ENCODE data around the gene HPS1. TPM values are rescaled to one million over a fixed set of nuclear protein-coding genes. Genes with fewer than 3 reads are reported as not detected.

HPS1 gene
- total RNA-seq, 2 donors from 2014 or later = 40.0 to 53.7 TPM

DNA sequence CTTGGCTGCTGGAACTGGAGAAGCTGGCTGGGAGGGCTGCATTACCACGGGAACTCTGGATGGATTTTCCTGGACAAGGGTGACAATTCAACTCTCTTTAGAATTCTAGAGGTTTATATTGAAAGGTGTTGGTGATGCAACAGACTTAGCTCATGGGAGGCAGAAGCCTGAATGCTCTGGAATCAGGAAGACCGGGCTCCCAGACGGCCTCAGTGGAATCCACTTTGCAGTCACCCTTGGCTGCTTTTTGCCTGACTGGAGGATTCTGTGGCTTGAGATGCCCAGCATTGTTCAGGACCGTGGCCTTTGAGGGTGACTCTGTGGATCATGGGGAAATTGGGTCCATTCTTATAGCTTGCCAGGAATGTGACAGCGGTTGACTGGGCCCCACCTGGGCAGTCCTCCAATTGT, 64.0 kb downstream of the HPS1 start:
- Histone ChIP-seq H3K9me3 (no peaks in the 10 kb centered on the region), H3K4me3 (no peak overlapping the region), H3K4me1 (no peaks in the 10 kb centered on the region), H3K27ac (no peak overlapping the region), H3K36me3 (replicated peaks in 1 of 2; ENCODE audit: insufficient read depth in 1 of 2, low read depth in 2 of 2) (no peaks in the 10 kb centered on the region), H3K27me3 (no peaks in the 10 kb centered on the region)
- no peak for DNase-seq
- TF ChIP-seq, protein P1, sequence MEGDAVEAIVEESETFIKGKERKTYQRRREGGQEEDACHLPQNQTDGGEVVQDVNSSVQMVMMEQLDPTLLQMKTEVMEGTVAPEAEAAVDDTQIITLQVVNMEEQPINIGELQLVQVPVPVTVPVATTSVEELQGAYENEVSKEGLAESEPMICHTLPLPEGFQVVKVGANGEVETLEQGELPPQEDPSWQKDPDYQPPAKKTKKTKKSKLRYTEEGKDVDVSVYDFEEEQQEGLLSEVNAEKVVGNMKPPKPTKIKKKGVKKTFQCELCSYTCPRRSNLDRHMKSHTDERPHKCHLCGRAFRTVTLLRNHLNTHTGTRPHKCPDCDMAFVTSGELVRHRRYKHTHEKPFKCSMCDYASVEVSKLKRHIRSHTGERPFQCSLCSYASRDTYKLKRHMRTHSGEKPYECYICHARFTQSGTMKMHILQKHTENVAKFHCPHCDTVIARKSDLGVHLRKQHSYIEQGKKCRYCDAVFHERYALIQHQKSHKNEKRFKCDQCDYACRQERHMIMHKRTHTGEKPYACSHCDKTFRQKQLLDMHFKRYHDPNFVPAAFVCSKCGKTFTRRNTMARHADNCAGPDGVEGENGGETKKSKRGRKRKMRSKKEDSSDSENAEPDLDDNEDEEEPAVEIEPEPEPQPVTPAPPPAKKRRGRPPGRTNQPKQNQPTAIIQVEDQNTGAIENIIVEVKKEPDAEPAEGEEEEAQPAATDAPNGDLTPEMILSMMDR (IDR thresholded peaks at IDR 0.05) = no peak
- no peak for TF ChIP-seq POLR2A (IDR thresholded peaks at IDR 0.05)
- no peak for ATAC-seq
- WGBS, 2 donors = 76 to 78% methylated on average over 5 of the region's 5 CpGs
- intact Hi-C loops (cut with DNase I) = no loop called here

DNA sequence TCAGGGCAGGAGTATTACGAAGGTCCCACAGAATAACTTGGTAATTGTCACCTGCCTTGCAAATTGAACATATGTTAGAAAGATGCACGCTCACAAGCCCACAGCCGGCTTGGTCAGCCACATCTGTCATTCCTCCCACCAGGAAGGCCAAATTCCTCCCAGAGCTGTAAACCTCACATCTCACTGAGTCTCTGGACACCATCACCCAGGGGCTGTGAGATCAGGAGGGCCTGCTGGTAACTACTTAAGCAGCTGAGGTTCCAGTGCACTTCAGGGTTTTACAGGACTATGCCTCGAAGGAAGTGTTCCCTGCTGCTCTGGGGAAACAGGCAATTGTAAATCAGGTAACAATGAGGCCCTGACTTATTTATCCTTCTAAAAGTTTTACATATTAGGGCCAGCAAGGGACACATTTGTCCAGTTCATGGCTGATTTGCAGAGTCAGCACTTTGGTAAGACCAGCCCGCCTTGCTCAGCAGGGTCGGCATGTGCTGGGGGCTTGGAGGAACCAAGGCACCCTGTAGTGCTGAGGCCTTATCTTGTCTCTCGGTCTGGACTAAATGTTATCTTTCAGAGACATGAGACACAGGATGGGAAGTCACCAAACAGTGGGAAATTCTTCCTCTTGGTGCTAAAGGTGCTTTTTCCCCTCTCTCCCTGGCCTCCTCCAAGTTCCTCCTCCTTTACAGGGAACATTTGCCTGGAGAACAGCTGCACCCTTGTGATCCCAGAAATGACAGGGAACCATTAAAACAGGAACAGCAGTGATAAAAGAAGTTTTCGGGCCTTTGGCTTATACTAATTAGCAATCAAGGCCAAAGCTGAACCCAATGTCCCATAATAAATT, 66.0 kb downstream of the HPS1 start:
- H3K36me3 ChIP-seq (replicated peaks in 1 of 2; ENCODE audit: insufficient read depth in 1 of 2, low read depth in 2 of 2) = no peaks in the 10 kb centered on the region
- no peak overlapping the region for H3K4me3 ChIP-seq
- TF ChIP-seq, protein P1 (IDR thresholded peaks at IDR 0.05) = no peak
- TF ChIP-seq POLR2A (IDR thresholded peaks at IDR 0.05) = no peak
- intact Hi-C loops (cut with DNase I) = no loop called here
- H3K9me3 ChIP-seq = no peaks in the 10 kb centered on the region
- no peaks in the 10 kb centered on the region for H3K4me1 ChIP-seq
- no peaks in the 10 kb centered on the region for H3K27me3 ChIP-seq
- 66 to 86% methylated on average over 8 of the region's 8 CpGs for WGBS, 2 donors
- H3K27ac ChIP-seq = no peak overlapping the region
- no peak for ATAC-seq
- DNase-seq = no peak

DNA sequence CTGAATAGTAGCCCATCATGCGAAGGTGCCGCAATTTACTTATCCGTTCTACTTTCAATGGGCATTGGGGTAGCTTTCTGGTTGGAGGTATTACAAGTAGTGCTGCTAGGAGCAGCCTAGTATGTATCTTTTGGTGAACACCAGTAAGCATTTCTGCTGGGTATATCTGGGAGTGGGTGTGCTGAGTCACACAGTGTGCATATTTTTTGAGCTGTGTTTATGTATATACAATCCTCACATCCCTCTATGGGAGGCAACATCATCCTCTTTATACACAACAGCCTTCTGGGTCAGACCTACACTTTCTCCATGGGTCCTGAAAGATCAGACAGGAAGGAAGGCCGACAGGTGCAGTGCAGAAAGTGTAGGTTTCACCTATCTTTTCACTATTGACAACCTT, 68.0 kb downstream of the HPS1 start:
- no peak overlapping the region for H3K27ac ChIP-seq
- H3K4me1 ChIP-seq = no peaks in the 10 kb centered on the region
- 93 to 94% methylated on average over 4 of the region's 4 CpGs for WGBS, 2 donors
- H3K27me3 ChIP-seq = no peaks in the 10 kb centered on the region
- no peak overlapping the region for H3K4me3 ChIP-seq
- no peaks in the 10 kb centered on the region for H3K9me3 ChIP-seq
- TF ChIP-seq, protein P1 (IDR thresholded peaks at IDR 0.05) = no peak
- no peak for TF ChIP-seq POLR2A (IDR thresholded peaks at IDR 0.05)
- H3K36me3 ChIP-seq (replicated peaks in 1 of 2; ENCODE audit: insufficient read depth in 1 of 2, low read depth in 2 of 2) = no peaks in the 10 kb centered on the region
- ATAC-seq (no peak), DNase-seq (no peak)
- intact Hi-C loops (cut with DNase I) = no loop called here

DNA sequence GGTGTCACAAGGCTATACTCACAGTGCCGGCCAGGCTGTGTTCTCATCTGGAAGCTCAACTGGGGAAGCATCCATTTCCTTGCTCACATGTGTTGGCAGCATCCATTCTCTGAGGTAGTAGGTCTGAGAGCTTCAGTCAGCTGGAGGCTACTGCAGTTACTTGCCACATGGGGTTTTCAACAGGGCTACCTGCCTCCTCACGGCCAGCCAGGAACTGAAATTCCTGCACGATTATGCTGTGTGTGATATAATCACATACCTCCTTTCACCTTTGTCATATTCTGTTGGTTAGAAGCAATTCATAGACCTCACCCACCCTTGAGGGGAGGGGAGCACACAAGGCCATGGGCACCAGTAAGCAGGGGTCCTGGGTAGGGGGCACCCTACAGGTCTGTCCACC, 69.2 kb downstream of the HPS1 start:
- DNase-seq (no peak), ATAC-seq (no peak)
- Histone ChIP-seq H3K9me3 (no peaks in the 10 kb centered on the region), H3K4me3 (no peak overlapping the region), H3K27me3 (no peaks in the 10 kb centered on the region), H3K27ac (no peak overlapping the region), H3K36me3 (replicated peaks in 1 of 2; ENCODE audit: insufficient read depth in 1 of 2, low read depth in 2 of 2) (no peaks in the 10 kb centered on the region), H3K4me1 (no peaks in the 10 kb centered on the region)
- intact Hi-C loops (cut with DNase I) = no loop called here
- WGBS, 2 donors = 92 to 98% methylated on average over 3 of the region's 3 CpGs
- TF ChIP-seq POLR2A (IDR thresholded peaks at IDR 0.05) = no peak
- TF ChIP-seq, protein P1 (IDR thresholded peaks at IDR 0.05) = no peak

DNA sequence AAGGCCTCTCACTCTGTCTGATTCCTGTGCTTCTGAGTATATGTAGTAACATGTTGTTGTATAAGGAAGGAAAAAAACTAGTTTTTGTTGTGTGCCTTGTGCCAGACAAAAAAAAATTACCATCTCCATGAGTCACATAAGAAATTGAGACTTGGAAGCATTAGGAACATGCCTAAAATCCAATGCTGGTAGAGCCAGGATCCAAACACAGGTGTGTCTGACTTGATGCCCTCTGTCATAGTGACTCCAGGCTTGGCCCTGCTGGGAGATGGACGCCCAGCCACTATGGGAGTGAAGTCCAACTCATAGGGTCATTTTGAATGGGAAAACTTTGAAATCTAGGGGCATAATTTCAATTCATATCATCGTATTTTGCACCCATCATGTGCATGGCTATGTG, 69.7 kb downstream of the HPS1 start:
- TF ChIP-seq, protein P1 (IDR thresholded peaks at IDR 0.05) = no peak
- TF ChIP-seq POLR2A (IDR thresholded peaks at IDR 0.05) = no peak
- intact Hi-C loops (cut with DNase I) = no loop called here
- no peaks in the 10 kb centered on the region for H3K4me1 ChIP-seq
- H3K27me3 ChIP-seq = no peaks in the 10 kb centered on the region
- H3K27ac ChIP-seq = no peak overlapping the region
- no peak overlapping the region for H3K4me3 ChIP-seq
- WGBS, 2 donors = 76 to 81% methylated on average over 2 of the region's 2 CpGs
- DNase-seq (no peak), ATAC-seq (no peak)
- H3K36me3 ChIP-seq (replicated peaks in 1 of 2; ENCODE audit: insufficient read depth in 1 of 2, low read depth in 2 of 2) = no peaks in the 10 kb centered on the region
- H3K9me3 ChIP-seq = no peaks in the 10 kb centered on the region
